ENCODE data around the gene GNPTAB. TPM values are rescaled to one million over a fixed set of nuclear protein-coding genes. Genes with fewer than 3 reads are reported as not detected.

GNPTAB gene
- total RNA-seq, 4 donors from 2014 or later, result 27.1 to 91.6 (median 31.3) TPM

- H3K9me3 ChIP-seq, result no peaks in the 10 kb centered on the region
- no peak overlapping the region for H3K27ac ChIP-seq
- no peak overlapping the region for H3K4me3 ChIP-seq
- no peak for DNase-seq
- TF ChIP-seq, protein P1, sequence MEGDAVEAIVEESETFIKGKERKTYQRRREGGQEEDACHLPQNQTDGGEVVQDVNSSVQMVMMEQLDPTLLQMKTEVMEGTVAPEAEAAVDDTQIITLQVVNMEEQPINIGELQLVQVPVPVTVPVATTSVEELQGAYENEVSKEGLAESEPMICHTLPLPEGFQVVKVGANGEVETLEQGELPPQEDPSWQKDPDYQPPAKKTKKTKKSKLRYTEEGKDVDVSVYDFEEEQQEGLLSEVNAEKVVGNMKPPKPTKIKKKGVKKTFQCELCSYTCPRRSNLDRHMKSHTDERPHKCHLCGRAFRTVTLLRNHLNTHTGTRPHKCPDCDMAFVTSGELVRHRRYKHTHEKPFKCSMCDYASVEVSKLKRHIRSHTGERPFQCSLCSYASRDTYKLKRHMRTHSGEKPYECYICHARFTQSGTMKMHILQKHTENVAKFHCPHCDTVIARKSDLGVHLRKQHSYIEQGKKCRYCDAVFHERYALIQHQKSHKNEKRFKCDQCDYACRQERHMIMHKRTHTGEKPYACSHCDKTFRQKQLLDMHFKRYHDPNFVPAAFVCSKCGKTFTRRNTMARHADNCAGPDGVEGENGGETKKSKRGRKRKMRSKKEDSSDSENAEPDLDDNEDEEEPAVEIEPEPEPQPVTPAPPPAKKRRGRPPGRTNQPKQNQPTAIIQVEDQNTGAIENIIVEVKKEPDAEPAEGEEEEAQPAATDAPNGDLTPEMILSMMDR (IDR thresholded peaks at IDR 0.05), result no peak
- TF ChIP-seq POLR2A (IDR thresholded peaks at IDR 0.05), result no peak
- H3K36me3 ChIP-seq, result no peaks in the 10 kb centered on the region
- H3K4me1 ChIP-seq, result peaks cover 0 to 44% (median 8%) of the 10 kb centered on the region in 4 donors
- H3K27me3 ChIP-seq, result no peaks in the 10 kb centered on the region
Measured at GRCh38 chr12:101706403-101706802, 124.4 kb downstream of the GNPTAB start.

DNA sequence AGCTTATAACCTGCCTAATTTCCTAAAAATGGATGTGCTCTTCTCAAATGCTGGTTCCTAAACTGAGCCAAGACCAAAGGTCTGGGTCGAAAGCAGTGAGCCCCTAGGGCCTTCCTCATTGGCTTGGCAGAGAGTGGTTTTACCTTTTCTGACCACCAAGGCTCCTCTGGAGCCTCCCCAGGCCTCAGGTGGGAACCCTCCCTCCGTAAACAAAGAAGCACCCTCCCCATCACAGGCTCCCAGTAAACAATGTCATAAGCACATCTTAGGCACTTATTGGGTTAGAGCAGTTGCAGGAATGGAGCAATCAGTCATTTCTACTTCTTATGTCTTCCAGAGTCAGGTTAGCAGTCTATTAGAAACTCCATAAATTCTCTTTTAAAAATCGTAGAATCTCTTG, 127.3 kb downstream of the GNPTAB start:
- Histone ChIP-seq H3K36me3 (no peaks in the 10 kb centered on the region), H3K4me1 (peaks cover 4 to 47% (median 7%) of the 10 kb centered on the region in 4 donors), H3K9me3 (no peaks in the 10 kb centered on the region), H3K27ac (no peak overlapping the region), H3K4me3 (no peak overlapping the region), H3K27me3 (no peaks in the 10 kb centered on the region)
- TF ChIP-seq, protein P1 (IDR thresholded peaks at IDR 0.05), result no peak
- no peak for TF ChIP-seq POLR2A (IDR thresholded peaks at IDR 0.05)
- no peak for DNase-seq

DNA sequence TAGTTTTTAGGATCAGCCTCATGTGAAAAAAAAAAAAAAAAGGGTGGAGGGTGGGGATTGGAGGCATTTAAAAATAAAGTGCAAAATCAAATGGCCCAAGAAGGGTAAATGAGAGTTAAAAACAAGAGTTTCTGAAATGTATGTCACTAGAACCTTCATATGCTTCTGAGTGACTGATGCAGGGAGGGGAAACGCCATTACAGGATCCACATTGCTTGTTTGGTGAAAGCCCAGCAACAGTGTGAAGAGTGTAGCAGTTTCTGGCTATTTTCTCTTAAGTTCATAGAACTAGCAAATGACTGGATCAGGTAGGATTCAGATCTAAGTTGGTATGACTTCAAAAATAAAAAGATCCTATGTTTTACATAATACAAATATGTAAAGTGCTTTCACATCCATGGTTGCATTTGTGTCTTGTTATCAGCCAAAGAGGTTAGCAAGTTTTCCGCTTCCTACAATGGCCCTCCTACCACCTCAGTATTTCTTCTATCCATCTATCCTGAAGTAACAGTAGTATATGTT, 130.4 kb downstream of the GNPTAB start:
- H3K9me3 ChIP-seq, result no peaks in the 10 kb centered on the region
- TF ChIP-seq POLR2A (IDR thresholded peaks at IDR 0.05), result no peak
- TF ChIP-seq, protein P1 (IDR thresholded peaks at IDR 0.05), result no peak
- H3K4me3 ChIP-seq, result peak overlapping the region in 2 of 4 donors; percentile 95 to 98
- H3K4me1 ChIP-seq, result peaks cover 4 to 46% (median 12%) of the 10 kb centered on the region in 4 donors
- H3K36me3 ChIP-seq, result no peaks in the 10 kb centered on the region
- H3K27ac ChIP-seq, result no peak overlapping the region
- DNase-seq, result no peak
- no peaks in the 10 kb centered on the region for H3K27me3 ChIP-seq

GRCh38 chr12:101698800-101699347, 131.9 kb downstream of the GNPTAB start:
- DNase-seq, result peak; percentile 34 to 66 (median 48)
- H3K4me3 ChIP-seq, result peak overlapping the region; percentile 70 to 98 (median 91)
- TF ChIP-seq, protein P1 (IDR thresholded peaks at IDR 0.05), result peak in 1 of 6 experiments; percentile 17
- TF ChIP-seq POLR2A (IDR thresholded peaks at IDR 0.05), result no peak

GRCh38 chr12:101697930-101698799, 132.6 kb downstream of the GNPTAB start:
- TF ChIP-seq, protein P1 (IDR thresholded peaks at IDR 0.05), result no peak
- peak; percentile 83 to 87 for TF ChIP-seq POLR2A (IDR thresholded peaks at IDR 0.05)
- peak; percentile 47 to 82 (median 81) for DNase-seq
- H3K4me1 ChIP-seq, result peaks cover 4 to 48% (median 11%) of the 10 kb centered on the region in 4 donors
- no peaks in the 10 kb centered on the region for H3K27me3 ChIP-seq
- peak overlapping the region; percentile 70 to 98 (median 91) for H3K4me3 ChIP-seq
- H3K27ac ChIP-seq, result peak overlapping the region; percentile 88 to 99 (median 92)
- H3K9me3 ChIP-seq, result no peaks in the 10 kb centered on the region
- no peaks in the 10 kb centered on the region for H3K36me3 ChIP-seq

More at GRCh38 chr12:101698800-101699347, 131.9 kb downstream of the GNPTAB start:
- H3K27ac ChIP-seq, result peak overlapping the region; percentile 50 to 99 (median 92)
- H3K36me3 ChIP-seq, result no peaks in the 10 kb centered on the region
- peaks cover 4 to 48% (median 12%) of the 10 kb centered on the region in 4 donors for H3K4me1 ChIP-seq
- H3K9me3 ChIP-seq, result no peaks in the 10 kb centered on the region
- no peaks in the 10 kb centered on the region for H3K27me3 ChIP-seq
